NCI-H1105 treated with DMSO at 0.1 percent for 48 hours (cell line): ENCODE data around the gene NBPF3.

ENCODE experiments used
- DNase-seq: peaks from one replicate; lab custom pipeline; 2025; lab: John Stamatoyannopoulos, UW

NBPF3 gene

DNA sequence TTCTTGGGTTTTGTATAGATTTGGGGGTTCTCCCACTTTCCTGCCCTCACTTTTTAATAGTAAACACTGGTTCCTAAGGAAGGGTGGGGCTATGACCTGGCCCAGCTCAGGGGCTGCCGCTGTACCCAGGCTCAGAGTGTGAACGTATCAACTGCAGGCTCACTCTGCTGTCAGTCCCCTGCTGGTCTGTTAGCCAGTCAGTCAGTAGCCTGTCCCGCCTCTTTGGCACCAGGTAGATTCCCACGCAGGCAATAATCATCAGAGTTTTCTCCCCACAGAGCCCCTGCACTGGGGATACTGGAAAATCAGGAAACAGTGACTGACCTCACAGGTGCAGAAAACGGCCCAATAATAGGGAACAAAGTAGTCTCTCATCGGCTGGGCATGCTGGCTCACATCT, 54.3 kb downstream of the NBPF3 start:
- DNase-seq = no peak

DNA sequence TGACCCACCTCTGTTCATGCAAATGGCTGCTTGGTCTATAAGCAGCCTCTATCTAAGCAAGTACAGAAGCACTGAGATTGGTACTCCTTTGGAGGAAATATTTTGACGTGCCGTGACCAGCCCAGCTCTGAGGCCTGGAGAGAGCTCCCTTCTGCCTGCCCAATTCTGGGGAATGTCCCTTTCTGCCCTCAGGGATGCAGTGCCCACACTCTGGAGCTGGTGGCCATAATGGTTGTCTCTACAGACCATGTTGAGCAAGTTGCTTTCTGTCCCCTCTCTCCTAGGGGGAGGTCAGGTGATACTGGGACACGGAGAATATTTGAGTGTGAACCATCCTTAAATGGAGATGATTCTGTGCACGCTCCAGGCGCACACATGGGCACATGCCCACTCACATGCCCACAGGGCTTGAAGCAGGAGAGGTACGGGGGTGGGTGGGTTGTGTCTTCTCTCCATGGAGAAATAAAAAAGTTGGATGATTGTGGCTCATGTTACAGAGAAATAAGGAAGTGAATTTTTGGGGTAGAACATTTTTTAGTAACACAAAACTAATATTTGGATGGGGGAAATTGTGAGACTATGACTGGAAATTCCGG, 55.4 kb downstream of the NBPF3 start:
- DNase-seq = no peak

DNA sequence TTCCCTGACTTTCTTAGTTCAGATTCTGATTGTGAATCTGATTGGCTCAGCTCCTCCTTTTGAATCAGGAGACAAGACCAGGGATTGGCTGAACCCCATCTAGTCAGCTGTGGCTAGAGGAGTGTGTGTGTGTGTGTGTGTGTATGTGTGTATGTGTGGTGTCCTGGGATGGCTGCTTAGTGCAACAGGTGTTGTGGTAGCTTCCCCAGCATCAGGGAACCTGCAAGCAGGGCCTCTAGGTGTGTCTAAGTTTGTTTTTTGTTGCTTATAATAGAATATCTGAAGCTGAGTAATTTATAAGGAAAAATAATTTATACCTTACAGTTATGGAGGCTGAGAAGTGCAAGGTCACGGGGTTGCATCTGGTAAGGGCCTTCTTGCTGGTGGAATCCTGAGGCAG, 56.1 kb downstream of the NBPF3 start:
- DNase-seq = no peak

DNA sequence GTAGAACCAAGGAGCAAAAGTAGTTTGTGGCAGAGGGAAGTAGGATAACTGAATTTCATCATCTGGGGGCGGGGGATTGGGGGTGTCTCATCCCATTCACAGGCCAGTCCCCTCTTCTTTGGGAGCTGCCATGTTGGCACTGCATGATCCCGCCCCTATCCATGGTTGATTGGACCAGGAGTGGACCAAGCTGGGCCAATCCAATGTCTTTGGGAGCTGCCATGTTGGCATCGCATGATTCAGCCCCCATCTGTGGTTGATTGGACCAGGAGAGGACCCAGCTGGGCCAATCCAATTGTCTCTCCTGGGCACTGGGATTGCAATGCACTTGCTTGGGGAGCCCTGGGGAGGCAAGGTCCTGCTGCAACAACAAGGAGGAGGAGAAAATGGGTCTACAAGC, 56.9 kb downstream of the NBPF3 start:
- DNase-seq = no peak

DNA sequence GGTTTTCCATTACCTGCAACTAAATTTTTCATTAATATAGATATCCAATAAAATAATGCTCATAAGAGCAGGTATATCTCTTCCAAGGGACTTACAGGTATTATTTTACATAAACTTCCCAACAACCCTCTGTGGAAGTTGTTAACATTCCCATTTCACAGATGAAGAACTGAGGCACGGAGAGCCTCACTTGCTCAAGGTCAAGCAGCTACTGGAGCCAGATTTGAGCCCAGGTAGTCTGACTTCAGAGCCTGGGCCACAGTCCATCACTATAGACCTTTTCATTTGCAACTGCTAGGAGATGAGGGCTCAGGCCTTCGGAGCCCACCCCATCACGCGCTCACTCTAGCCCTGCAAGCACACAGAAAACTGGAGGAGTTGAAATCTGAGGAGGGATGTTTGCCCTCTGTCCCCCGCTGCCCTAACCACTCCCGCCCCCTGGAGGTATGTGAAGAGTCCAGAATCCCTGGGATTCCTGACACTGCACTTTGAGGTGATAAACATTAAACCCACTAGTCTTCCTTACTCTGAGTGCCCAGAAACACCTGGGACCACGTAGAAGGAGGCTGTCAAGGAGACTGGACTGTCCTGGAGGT, 57.6 kb downstream of the NBPF3 start:
- DNase-seq = no peak

DNA sequence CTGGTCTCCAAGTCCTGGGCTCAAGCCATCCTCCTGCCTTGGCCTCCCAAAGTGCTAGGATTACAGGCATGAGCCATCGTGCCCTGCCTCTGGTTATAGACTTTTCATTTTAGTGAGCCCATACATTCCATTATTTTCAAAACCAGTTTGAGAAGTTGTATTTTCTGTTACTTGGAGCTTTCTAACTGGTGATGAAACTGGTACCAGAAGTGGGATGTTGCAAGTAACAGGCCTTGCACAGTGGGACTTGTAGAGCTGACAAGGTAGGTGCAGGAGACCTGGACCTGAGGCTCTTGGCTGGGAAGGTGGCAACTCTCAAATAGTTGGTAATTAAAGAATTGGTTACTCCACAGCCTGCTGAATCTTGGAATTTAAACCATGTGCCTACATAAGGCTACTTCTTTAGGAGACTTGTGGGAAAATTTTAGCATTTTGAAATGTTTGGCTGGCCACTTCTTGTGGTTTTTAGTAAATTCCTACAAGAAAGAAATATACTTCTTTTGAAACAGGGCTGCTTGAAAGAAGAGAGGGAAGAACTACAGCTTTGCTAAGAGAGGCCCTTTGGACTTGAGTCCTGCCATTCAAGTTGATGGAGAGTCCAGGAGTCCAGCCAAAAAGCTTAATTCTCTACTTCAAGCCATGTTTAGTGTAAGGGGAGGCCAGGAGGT, 59.5 kb downstream of the NBPF3 start:
- DNase-seq = no peak

DNA sequence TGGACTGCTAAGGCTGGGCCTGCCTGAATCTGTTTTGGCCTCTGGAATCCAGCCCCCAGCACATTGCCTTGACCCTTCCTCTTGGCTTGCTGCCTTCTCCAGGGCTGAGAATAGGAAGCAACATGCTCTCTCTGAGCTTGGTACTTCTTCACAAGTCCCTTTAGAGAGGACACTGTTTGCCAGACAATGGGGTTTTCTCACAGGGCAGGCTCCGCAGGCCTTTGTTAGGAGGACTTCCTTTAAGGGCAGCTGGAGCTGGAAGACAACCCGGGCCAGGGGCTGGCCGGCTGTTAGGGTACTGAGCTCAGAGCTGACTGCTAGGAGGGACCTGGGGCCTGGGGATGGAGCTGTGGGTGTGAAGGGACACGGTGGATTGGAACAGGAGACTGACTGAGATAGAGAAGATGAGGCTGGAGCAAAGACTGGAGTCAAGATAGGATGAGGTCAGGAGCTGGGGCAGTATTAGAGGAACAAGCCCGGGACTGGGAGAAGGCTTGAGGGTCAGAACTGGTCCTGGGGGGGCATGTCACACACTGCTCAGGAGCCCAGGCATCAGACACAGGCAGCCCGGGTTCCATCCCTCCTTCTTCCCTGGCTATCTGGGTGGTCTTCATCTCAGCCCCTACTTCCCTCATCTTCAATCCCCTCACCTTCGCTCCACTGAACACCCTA, 63.9 kb downstream of the NBPF3 start:
- no peak for DNase-seq

DNA sequence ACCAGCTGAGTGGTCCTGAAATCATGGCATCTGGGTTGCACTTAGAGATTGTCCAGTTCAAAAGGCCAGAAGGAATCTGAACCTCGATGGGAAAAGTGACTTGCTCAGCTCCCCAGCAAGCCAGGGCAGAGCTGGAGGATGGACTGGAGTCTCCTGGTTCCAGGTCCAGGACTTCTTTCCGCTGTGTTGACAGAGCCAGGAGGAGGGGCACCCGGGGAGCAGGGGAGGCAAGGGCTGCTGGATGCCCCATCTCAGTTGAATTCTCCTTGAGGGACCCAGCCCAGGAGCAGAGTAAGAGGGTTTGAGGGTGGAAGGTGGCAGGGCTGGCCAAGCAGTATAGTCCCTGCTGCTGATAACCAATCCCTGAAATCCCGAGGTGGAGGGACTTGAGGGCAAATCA, 66.9 kb downstream of the NBPF3 start:
- no peak for DNase-seq

DNA sequence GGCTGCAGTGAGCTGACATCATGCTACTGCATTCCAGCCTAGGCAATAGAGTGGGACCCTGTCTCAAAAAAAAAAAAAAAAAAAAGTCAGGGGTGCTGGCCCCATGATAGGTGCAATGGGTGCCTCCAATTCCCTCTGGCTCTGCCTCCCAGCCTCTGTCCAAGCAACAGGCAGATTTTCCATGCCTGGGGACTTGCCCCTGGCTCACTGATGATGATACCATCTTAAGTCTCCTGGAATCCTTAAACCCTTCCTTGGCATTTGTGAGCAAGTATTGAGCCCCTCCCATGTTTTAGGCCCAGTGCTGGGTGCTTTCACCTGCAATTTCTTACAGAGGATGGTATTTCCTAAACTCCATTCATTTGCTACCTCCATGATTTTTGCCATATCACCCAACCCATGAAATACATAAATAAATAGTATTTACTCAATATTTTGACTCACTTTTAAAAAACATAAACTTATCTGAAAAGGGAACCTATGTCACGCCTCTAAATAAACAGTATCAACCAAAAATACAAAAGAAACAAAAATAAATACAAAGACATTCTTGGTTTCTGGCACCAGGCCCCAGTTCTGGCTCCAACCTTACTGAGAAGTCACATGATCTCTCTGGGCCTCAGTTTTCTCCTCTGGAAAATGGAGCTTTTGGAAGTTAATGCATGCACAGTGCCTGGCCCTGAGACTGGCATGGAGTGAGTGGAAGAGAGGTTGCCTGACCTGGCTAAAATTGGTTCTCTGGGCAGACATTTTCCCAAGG, 67.8 kb downstream of the NBPF3 start:
- no peak for DNase-seq

DNA sequence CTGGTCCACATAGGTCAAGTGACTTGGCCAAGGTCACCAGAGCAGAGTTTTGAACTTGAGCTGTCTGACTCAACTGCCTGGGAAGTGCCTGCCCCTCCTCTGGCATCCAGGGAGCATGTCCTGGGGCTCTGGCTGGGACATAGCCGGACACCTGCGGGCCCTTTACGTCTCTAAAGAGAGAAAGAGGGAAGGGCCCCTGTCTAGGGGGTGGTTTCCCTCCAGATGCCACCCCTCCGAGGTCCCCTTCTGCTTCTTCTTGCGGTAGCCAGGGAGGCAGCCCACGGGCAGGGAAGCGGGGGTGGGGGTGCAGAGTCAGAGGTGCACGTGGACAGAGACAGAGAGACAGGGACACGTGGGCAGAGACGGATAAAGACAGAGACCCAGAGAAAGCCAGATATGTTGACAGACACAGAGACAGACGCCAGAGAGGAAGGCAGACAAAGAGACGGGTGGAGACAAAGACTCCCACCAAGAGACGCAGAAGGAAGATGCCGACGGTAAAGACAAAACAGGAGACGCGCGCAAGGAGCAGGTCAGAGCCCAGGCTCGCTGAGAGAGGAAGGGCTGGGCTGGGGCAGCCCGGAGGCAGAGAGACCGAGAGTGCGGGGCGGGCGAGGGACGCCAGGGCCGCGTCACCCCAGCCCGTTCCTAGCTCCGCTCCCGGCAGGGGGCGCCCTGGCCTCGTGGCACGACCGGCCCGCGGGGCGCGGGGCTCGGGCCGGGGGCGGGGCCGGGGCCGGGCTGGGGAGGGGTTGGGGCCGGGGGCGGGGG, 68.8 kb downstream of the NBPF3 start:
- no peak for DNase-seq

DNA sequence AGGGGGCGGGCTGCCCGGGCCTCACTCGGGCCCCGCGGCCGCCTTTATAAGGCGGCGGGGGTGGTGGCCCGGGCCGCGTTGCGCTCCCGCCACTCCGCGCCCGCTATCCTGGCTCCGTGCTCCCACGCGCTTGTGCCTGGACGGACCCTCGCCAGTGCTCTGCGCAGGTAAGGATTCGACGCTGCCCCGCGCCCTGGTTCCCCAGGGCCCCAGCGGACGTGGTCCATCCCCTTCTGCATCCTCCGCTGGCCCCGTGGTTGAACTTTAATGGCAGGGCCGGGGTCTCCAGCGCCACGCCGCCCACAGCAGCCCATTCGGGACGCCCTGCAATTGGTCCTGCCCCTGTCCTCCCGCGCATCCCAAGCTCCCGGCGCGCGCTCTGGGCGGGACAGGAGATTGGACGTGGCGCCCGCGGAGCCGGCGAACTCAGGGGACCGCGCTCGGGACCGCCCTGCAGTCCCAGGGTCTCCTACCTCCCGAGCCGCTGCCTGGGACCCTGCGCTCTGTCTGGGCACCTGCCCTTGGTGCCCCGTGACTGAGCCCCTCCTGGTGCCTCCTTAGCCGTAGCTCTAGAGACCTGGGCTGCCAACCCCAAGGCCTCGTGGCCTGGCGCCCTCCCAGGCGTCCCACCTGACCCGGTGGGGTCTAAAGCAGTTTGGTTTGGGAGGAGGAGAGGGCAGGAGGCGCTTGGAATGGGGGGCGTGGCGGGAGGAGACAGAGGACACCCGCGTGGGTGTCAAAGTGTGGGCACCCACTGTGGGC, 69.6 kb downstream of the NBPF3 start, which contains the start of gene ALPL:
TSS of gene ALPL (plus strand) at position 73 of the 762 bp plus-strand sequence. CDS start 44,659 bp downstream, outside the sequence.
- no peak for DNase-seq

DNA sequence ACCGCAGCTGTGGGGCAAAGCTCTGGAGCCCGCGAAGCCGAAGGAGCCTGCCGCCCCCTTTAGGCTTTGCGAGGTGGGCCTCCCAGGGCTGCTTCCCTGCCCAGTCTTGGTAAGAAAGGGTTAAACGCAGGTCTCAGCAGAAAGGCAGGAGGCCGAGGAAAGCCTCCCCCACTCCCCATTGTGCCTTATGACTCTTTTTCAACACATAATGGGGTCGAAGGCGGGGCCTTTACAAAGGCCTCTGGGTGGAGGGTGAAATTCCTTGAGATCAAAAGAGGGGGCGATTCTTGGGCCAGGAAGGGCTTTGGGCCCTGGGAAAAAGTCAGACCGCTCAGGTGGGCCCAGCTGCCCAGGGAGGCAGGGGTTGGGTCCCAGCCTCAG, 70.2 kb downstream of the NBPF3 start:
- DNase-seq = no peak

DNA sequence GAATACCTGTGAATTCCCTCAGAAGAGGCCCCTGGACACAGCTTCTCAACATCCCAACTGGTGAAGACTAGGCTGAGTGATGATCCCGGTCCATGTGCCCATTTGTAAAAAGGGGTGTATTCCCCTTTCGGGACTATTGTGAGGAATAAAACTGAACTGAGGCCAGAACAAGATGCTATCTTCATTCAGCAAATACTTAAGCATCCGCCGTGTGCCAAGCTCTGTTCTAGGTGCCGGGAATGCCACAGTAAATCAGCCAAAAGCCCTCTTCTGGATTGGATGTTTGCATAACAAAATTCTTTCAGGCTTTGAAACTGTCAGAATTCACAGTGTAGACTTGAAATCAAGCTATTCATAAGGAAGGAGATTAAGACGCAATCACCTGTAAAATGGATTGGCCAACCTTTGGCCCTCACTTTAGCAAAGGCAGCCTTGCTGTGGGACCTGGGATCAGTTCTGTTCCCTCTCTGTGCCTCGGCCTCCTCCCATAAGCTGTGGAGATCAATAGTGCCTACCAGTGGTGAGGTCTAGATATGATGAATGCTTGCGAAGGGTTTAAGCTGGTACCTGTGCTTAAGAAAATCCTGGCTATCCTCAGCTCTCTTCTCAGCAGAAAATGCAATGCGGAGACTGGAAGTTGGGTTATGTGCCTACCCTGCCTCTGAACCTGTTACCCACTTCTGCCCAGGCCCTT, 71.1 kb downstream of the NBPF3 start:
- no peak for DNase-seq

DNA sequence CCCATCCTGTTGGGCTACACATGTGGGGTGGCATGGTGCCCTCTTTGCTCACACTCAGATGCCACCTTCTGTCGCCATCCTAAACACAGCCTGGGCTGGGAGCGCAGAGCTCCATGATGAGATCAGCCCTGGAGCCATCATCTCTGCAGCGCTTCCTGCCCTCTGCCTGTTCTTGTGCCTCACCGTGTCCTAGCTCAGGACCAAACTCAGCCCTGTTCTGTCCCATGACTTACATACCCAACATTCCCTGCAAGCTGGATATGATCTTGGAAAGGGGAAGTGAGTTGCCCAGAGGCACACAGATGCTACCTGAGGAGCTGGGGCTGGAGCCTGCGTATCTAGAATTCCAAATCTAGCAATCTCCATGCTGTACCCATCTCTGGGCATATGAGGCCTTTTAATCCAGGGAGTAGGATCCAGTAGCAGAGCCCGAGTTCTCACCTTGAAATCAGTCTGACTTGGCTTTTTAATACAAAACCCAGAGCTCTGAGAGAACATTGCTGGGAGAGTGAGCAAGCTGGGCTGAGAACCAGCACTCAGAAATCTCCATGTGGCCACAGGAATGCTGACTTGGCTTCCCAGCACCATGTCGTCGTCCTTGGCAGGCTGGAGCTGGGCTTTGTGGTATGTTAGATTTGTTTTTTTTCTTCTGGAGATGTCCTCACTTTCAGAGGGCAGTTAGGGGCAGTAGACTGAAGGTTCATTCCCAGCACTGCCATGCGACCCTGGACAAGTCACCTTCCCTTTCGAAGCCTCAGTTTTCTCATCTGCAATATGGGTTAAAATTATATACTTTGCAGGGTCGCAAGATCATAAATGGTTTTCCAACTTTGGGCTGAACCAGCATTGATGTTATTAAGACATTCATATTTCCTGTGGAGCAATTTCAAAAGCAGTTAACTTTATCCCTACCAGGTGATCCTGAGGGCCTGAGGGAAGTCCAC, 71.9 kb downstream of the NBPF3 start:
- no peak for DNase-seq

DNA sequence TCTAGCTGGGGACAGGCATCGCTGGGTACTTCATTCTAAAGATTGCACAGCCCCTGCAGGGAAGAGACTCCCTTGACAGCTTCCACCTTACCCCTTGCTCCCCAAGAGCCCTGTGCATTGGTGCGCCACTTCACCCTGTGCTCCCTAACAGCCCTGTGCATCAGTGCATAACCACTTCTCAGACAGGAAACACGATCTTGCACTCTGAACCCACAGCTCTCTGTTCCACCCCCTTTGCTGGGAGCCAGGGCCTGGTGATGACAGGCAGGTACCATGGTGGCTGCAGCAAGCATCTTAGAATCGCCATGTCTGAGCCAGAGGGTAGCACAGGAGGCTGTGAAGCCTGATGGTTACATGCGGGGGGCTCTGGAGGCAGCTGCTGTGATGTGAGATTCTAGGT, 74.3 kb downstream of the NBPF3 start:
- no peak for DNase-seq

DNA sequence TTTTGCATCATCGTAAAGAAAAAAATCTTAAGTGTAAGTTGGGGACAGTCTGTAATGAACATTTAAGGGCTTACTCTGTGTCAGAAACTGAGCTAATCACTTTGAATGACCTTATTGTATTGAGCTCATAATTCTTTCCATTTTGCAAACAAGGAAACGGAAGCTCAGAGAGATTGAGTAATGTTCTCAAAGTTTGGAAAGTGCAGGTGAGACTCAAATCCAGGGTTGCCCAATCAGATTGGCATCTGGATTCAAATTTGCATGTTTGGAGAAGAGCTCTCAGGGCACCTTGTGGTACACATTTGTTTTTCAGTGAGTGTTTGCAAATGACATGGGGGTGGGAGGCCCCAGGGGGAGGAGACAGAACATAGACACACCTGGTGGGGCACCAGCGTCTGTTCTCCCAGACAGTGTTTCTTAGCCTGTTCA, 77.2 kb downstream of the NBPF3 start:
- DNase-seq = no peak

DNA sequence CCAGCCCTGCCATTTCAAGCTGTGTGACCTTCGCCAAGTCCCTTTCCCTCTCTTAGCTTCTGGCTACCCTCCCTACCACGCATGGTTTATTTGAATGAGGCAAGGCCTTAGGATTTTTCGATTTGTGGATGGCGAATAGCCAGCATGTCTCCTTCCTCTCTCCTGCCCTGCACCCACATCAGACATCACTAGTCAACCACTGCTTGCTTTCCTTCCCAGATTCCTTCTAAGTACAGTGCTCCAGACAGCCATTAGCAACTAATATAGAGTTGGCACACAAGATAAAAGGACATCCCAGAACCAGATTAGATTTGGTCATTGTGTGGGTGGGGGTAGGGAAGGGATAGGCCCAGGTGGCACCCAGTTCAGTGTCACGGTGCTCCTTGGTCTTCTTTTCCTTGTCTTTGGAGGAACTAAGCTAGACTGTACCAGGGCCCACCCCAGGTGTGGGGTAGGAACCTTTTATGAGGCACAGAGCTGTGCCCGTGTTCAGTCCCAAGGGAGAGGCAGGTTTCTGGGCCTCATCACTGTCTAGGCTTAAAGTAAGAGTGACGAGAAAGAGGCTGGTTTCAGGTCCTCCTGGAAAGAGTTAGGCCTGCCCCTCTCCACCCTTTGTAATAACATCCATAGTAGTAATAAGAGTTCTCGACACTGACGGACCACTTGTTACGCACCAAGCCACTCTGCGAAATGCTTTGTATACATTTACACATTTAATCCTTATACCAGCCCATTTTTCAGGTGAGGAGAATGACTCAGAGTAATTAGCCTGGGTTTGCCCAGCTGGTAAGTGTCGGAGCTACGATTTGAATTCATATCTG, 77.9 kb downstream of the NBPF3 start:
- no peak for DNase-seq

DNA sequence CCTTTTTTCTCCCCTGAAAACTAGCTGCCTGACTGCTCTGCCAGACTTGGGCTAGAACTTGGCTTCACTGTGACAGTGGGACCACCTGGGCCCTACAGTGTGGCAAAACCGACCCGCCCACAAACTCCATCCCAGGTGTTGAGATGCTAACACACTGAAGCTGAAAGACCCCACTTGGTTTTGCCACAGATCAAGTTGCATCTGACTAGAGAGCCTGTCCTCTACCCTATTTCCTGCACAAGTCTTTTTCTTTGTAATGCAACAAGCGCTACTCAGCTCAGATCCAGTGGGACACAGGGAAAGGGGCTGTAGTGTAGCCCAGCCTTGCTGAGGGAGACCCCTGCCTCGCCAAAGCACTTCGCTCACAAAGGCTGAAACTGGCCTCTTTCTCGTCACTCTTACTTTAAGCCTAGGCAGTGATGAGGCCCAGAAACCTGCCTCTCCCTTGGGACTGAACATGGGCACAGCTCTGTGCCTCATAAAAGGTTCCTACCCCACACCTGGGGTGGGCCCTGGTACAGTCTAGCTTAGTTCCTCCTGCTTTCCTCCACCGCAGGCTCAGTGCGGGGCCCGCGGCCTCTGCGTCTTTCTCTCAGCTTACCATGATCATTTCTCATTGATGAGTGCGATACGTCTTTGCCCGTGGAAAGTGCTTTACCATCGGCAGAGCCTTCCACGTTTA, 79.0 kb downstream of the NBPF3 start:
- DNase-seq = no peak
